IMR-90 (cell line): ENCODE data around the gene USP30. TPM values are rescaled to one million over a fixed set of nuclear protein-coding genes. Genes with fewer than 3 reads are reported as not detected.
A peak's percentile ranks its signal among the peaks of the same experiment; 100 is the strongest.

ENCODE experiments used
- ATAC-seq: fragments of 200-7000 bp; cut with Tn5 transposase; 2 replicates; pipeline ENCODE4 v1.9.1; 2020; ENCODE audit warnings: low read depth, mild to moderate bottlenecking, moderate library complexity
- BruUV-seq: library from RNA; stranded (reverse); fragments of 400-500 nt; replicated peaks from 2 replicates; lab custom pipeline; 2021; lab: Mats Ljungman, UMichigan
- CTCF ChIA-PET: fragments of 300-600 bp; formaldehyde crosslinking; extraction: SDS; loops from one replicate; lab custom pipeline; 2021; ENCODE audit warnings: antibody characterized with exemption; lab: Yijun Ruan, JAX
- POLR2A ChIA-PET: fragments of 300-600 bp; sonication (Branson Sonifier 250); formaldehyde crosslinking; loops from one replicate; lab custom pipeline; 2022; ENCODE audit warnings: antibody characterized with exemption; ENCODE audit not compliant: unreplicated experiment; lab: Charles Lee
- DNase-seq: peaks from one replicate; pipeline ENCODE4 v3.0.0; 2013
- H2AFZ ChIP-seq: replicated peaks from 2 replicates; pipeline ENCODE3; 2013; ENCODE audit warnings: low read length, mild to moderate bottlenecking; ENCODE audit not compliant: poor library complexity
- H2AK5ac ChIP-seq: 2 replicates; pipeline ENCODE4 v1.6.1; 2013; ENCODE audit warnings: low read depth, low read length, inconsistent platforms
- H2AK9ac ChIP-seq: replicated peaks from 2 replicates; pipeline ENCODE3; 2013; ENCODE audit warnings: mild to moderate bottlenecking, low read depth, low read length, moderate library complexity; ENCODE audit not compliant: poor library complexity
- H2BK120ac ChIP-seq: 2 replicates; pipeline ENCODE4 v1.6.1; 2013; ENCODE audit warnings: low read depth, low read length, inconsistent platforms
- H2BK15ac ChIP-seq: 3 replicates; pipeline ENCODE4 v1.6.1; 2013; ENCODE audit warnings: low read depth, low read length, inconsistent platforms
- H2BK20ac ChIP-seq: 2 replicates; pipeline ENCODE4 v1.6.1; 2013; ENCODE audit warnings: low read depth, mild to moderate bottlenecking, inconsistent platforms, low read length, moderate library complexity
- H2BK5ac ChIP-seq: 2 replicates; pipeline ENCODE4 v1.6.1; 2013; ENCODE audit warnings: mild to moderate bottlenecking, low read depth, low read length, inconsistent platforms; ENCODE audit not compliant: poor library complexity, severe bottlenecking
- H3K14ac ChIP-seq: replicated peaks from 2 replicates; pipeline ENCODE4 v1.6.1; 2013; ENCODE audit warnings: low read depth, low read length, inconsistent platforms
- H3K18ac ChIP-seq: 2 replicates; pipeline ENCODE4 v1.6.1; 2013; ENCODE audit warnings: low read depth, low read length, control low read depth
- H3K23ac ChIP-seq: 2 replicates; pipeline ENCODE4 v1.6.1; 2013; ENCODE audit warnings: low read depth, low read length, inconsistent platforms
- H3K27ac ChIP-seq: 2 replicates; pipeline ENCODE4 v1.5.1; 2013; ENCODE audit warnings: mild to moderate bottlenecking, control low read depth, low read length; ENCODE audit not compliant: insufficient read depth
- H3K27me3 ChIP-seq: 2 replicates; pipeline ENCODE4 v1.6.1; 2013; ENCODE audit warnings: low read length; ENCODE audit not compliant: control insufficient read depth, insufficient read depth
- H3K36me3 ChIP-seq: 2 replicates; pipeline ENCODE4 v1.6.1; 2013; ENCODE audit warnings: low read length, mixed read lengths; ENCODE audit not compliant: control insufficient read depth, insufficient read depth
- H3K4ac ChIP-seq: 2 replicates; pipeline ENCODE4 v1.6.1; 2013; ENCODE audit warnings: low read depth, low read length, inconsistent platforms
- H3K4me1 ChIP-seq: 2 replicates; pipeline ENCODE4 v1.6.1; 2013; ENCODE audit warnings: low read length, mixed read lengths; ENCODE audit not compliant: control insufficient read depth, insufficient read depth
- H3K4me2 ChIP-seq: 2 replicates; pipeline ENCODE4 v1.6.1; 2013; ENCODE audit warnings: low read depth, mild to moderate bottlenecking, control low read depth, low read length, moderate library complexity
- H3K4me3 ChIP-seq: 2 replicates; pipeline ENCODE4 v1.5.1; 2013; ENCODE audit warnings: low read depth, mild to moderate bottlenecking, control low read depth, low read length, moderate library complexity; ENCODE audit not compliant: insufficient read depth
- H3K56ac ChIP-seq: 2 replicates; pipeline ENCODE4 v1.6.1; 2013; ENCODE audit warnings: low read length, inconsistent platforms; ENCODE audit not compliant: insufficient read depth; ENCODE audit errors: extremely low read depth
- H3K79me1 ChIP-seq, 2 experiments: 2 replicates each; pipeline ENCODE4 v1.6.1; 2013; ENCODE audit warnings: low read length in 2 of 2, inconsistent platforms in 1 of 2, low read depth in 1 of 2
- H3K9ac ChIP-seq: 2 replicates; pipeline ENCODE4 v1.6.1; 2013; ENCODE audit warnings: low read depth, low read length, control low read depth
- H3K9me1 ChIP-seq: 2 replicates; pipeline ENCODE4 v1.6.1; 2013; ENCODE audit warnings: low read length, inconsistent platforms; ENCODE audit not compliant: insufficient read depth
- H3K9me3 ChIP-seq: 2 replicates; pipeline ENCODE4 v1.6.1; 2013; ENCODE audit warnings: low read length; ENCODE audit not compliant: control insufficient read depth, insufficient read depth
- H4K20me1 ChIP-seq: 2 replicates; pipeline ENCODE4 v1.6.1; 2013; ENCODE audit warnings: low read length, inconsistent platforms; ENCODE audit not compliant: insufficient read depth
- H4K5ac ChIP-seq: 2 replicates; pipeline ENCODE4 v1.6.1; 2013; ENCODE audit warnings: mild to moderate bottlenecking, low read depth, low read length, control low read depth
- H4K8ac ChIP-seq, 2 experiments: 2 replicates each; pipeline ENCODE4 v1.6.1; 2013; ENCODE audit warnings: low read depth in 2 of 2, low read length in 2 of 2, control low read depth in 1 of 2, inconsistent platforms in 1 of 2
- H4K91ac ChIP-seq: 2 replicates; pipeline ENCODE4 v1.6.1; 2013; ENCODE audit warnings: low read depth, low read length, inconsistent platforms; ENCODE audit not compliant: insufficient read depth
- FOS ChIP-seq: fragments of 150-350 bp; IDR thresholded peaks from 2 replicates; pipeline ENCODE4 v1.6.1; 2016; ENCODE audit warnings: low read depth, low read length
- MAZ ChIP-seq: IDR thresholded peaks from 2 replicates; pipeline ENCODE4 v1.6.1; 2012; ENCODE audit warnings: low read depth, mild to moderate bottlenecking, low read length, improper control_type of control experiment, moderate library complexity, borderline replicate concordance
- MXI1 ChIP-seq: IDR thresholded peaks from 2 replicates; pipeline ENCODE4 v1.6.1; 2012; ENCODE audit warnings: low read depth, mild to moderate bottlenecking, low read length, moderate library complexity, borderline replicate concordance
- NFE2L2 ChIP-seq: fragments of 150-350 bp; IDR thresholded peaks from 2 replicates; pipeline ENCODE4 v1.6.1; 2016; ENCODE audit warnings: low read depth, mild to moderate bottlenecking, low read length
- POLR2A ChIP-seq: IDR thresholded peaks from 2 replicates; pipeline ENCODE4 v1.6.1; 2012; ENCODE audit warnings: mild to moderate bottlenecking, low read depth, low read length
- RAD21 ChIP-seq: IDR thresholded peaks from 2 replicates; pipeline ENCODE4 v1.6.1; 2012; ENCODE audit warnings: low read length, improper control_type of control experiment
- RCOR1 ChIP-seq: IDR thresholded peaks from 2 replicates; pipeline ENCODE4 v1.6.1; 2012; ENCODE audit warnings: mild to moderate bottlenecking, low read length, improper control_type of control experiment; ENCODE audit not compliant: insufficient replicate concordance
- RFX5 ChIP-seq: IDR thresholded peaks from 2 replicates; pipeline ENCODE4 v1.8.0; 2012; ENCODE audit warnings: low read depth, mild to moderate bottlenecking, low read length, moderate library complexity
- SMC3 ChIP-seq: fragments of 150-350 bp; IDR thresholded peaks from 2 replicates; pipeline ENCODE4 v1.6.1; 2016; ENCODE audit warnings: low read depth, mild to moderate bottlenecking, antibody characterized with exemption, low read length, moderate library complexity
- WGBS, 2 experiments: methylation state at CpG; one replicate each; pipeline versions ENCODE4 v1.1.5 to v1.1.7; 2013; ENCODE audit warnings: missing lambda C conversion rate in 2 of 2; ENCODE audit not compliant: insufficient read length in 1 of 2; ENCODE audit errors: extremely low coverage in 2 of 2; 5-methylcytosine and 5-hydroxymethylcytosine counted together
- dilution Hi-C: fragments of 300-500 bp; cut with HindIII; formaldehyde crosslinking; loops from one replicate; pipeline ENCODE4 v1.14.3; 2018; ENCODE audit warnings: low sequenced_read_pairs; ENCODE audit not compliant: unreplicated experiment
- in situ Hi-C: fragments of 300-500 bp; cut with MboI; formaldehyde crosslinking; loops from 3 replicates; pipeline ENCODE4 v1.14.3; 2019; ENCODE audit warnings: low sequenced_read_pairs, inconsistent platforms, mixed read lengths
- intact Hi-C: fragments of 100-400 bp; cut with micrococcal nuclease; formaldehyde crosslinking; loops from 2 replicates; pipeline ENCODE4 v1.10.0; 2022
- polyA plus RNA-seq, 3 experiments: library from polyadenylated mRNA; depleted of rRNA; stranded (reverse); fragments of >200 nt; gene quantifications; 2 replicates each; pipeline ENCODE4 v1.2.3, GENCODE V29; 2012; ENCODE audit warnings: low replicate concordance in 1 of 3
- total RNA-seq: library from RNA; depleted of rRNA; stranded (reverse); fragments of >200 nt; gene quantifications from 2 replicates; pipeline ENCODE4 v1.2.3, GENCODE V29; 2012
- TF ChIP-seq, protein P1 (sequence below): fragments of 150-350 bp; IDR thresholded peaks from 2 replicates; pipeline ENCODE4 v1.6.1; 2017; ENCODE audit warnings: mild to moderate bottlenecking, antibody characterized with exemption, low read length, low read depth

The USP30 gene
- total and polyA plus RNA-seq, 2 of the 4 experiments (the other 2 are of a cell fraction) = 10.4 to 11.2 TPM

DNA sequence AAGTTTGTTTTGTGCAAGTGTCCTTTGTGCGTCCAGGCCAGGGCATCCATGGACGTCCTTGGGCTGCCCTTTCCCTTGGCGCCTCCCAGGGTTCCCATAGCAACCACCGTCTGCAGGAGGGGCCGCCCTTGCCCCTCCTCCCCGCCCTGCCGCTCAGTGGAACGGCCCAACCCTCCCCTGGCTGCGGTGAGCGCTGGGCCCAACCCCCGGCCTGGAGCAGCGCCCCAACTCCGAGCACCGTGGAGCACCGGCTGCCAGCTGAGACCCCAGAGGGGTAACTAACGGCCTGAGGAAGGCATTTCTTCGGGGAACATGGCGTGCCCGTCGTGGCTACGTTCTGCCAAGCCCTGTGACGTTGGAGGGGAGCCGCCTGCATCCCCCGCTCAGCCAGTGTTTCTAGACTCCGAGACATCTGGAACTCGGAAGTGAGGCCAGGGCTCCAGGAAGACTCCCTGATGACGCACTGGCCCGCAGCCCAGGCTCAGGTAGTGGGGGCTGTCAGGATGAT lies 58.7 kb downstream of the USP30 start:
- Histone ChIP-seq H2BK20ac (0 out of 2 replicates have a peak overlapping the region, but pooled peaks have one; percentile 11), H3K18ac (peak overlapping the region; percentile 62; the same call in 1 of the 2 replicates), H3K27me3 (no peaks in the 10 kb centered on the region), H2BK5ac (peak overlapping the region; percentile 56), H3K9me3 (no peaks in the 10 kb centered on the region), H3K56ac (no peak overlapping the region), H3K4me1 (no peaks in the 10 kb centered on the region), H3K27ac (peak overlapping the region; percentile 78), H4K8ac (peak overlapping the region; percentile 5 to 88; a peak in 3 of 4 replicates), H2BK120ac (peak overlapping the region; percentile 70), H3K9me1 (peaks cover 5% of the 10 kb centered on the region; the same call in 1 of the 2 replicates), H3K4me3 (peak overlapping the region; percentile 68), H3K9ac (peak overlapping the region; percentile 49), H3K23ac (0 out of 2 replicates have a peak overlapping the region, but pooled peaks have one; percentile 41), H2BK15ac (no peak overlapping the region), H3K4ac (peak overlapping the region; percentile 74), H3K14ac (0 out of 2 replicates have a peak overlapping the region, but pooled peaks have one; percentile 73), H3K4me2 (peak overlapping the region; percentile 81), H2AK5ac (no peak overlapping the region), H3K79me1 (peaks cover 0 to 5% of the 10 kb centered on the region in 2 experiments; a peak in 1 of 4 replicates), H4K20me1 (no peaks in the 10 kb centered on the region), H4K91ac (peak overlapping the region; percentile 57), H3K36me3 (peaks cover 11% of the 10 kb centered on the region), H2AK9ac (peak overlapping the region; percentile 92), H2AFZ (peak overlapping the region; percentile 97), H4K5ac (peak overlapping the region; percentile 69)
- TF ChIP-seq MAZ = peak; percentile 77
- TF ChIP-seq, protein P1, sequence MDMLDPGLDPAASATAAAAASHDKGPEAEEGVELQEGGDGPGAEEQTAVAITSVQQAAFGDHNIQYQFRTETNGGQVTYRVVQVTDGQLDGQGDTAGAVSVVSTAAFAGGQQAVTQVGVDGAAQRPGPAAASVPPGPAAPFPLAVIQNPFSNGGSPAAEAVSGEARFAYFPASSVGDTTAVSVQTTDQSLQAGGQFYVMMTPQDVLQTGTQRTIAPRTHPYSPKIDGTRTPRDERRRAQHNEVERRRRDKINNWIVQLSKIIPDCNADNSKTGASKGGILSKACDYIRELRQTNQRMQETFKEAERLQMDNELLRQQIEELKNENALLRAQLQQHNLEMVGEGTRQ = no peak
- TF ChIP-seq FOS = no peak
- no peak for TF ChIP-seq RCOR1
- TF ChIP-seq NFE2L2 = no peak
- TF ChIP-seq POLR2A = peak; percentile 21; the same call in 1 of the 2 replicates
- TF ChIP-seq RFX5 = peak; percentile 46; the same call in 1 of the 2 replicates
- 0 out of 2 replicates have a peak, but pooled peaks have one; percentile 50 for TF ChIP-seq MXI1
- no peak for TF ChIP-seq RAD21
- TF ChIP-seq SMC3 = no peak
- in situ Hi-C loops = loop anchor here (5.0 kb wide), 1 partner anchor 276 kb away; no protein-coding TSS in a partner anchor
- ChIA-PET CTCF (interaction anchor here (0.8 to 1.6 kb wide), 10 partner anchors 12 to 279 kb away, joined by 3 to 14 read pairs (median 4); no protein-coding TSS in a partner anchor), POLR2A (no interaction called here)
- BruUV-seq = no TSS peak
- DNase-seq (peak; percentile 70), ATAC-seq (peak; percentile 97)
- intact Hi-C loops = loop anchor here (1.0 kb wide), 1 partner anchor 274 kb away; no protein-coding TSS in a partner anchor
- 0% methylated on average over 14 of the region's 28 CpGs; no CpG with 5 or more reads in 1 of the 2 experiments for WGBS, 2 experiments
- dilution Hi-C loops = no loop called here
